C4-2B (cell line): ENCODE results near the gene IRF2BP1.
"Not testable (repeated sequence)": the region's sequence is repeated elsewhere in the genome, so short reads cannot be mapped to it uniquely, and the experiment has no call there.

Experiments used
- H3K27ac ChIP-seq: fragments of 450-650 bp; 2 replicates; pipeline ENCODE4 v1.5.1; 2017
- ZFX ChIP-seq: fragments of 450-650 bp; IDR thresholded peaks from 2 replicates; pipeline ENCODE4 v1.6.1; 2017
- TF ChIP-seq, protein P1 (sequence below): fragments of 450-650 bp; conservative IDR thresholded peaks from 2 replicates; pipeline ENCODE4 v1.5.1; 2017; ENCODE audit warnings: mild to moderate bottlenecking

The IRF2BP1 gene

DNA sequence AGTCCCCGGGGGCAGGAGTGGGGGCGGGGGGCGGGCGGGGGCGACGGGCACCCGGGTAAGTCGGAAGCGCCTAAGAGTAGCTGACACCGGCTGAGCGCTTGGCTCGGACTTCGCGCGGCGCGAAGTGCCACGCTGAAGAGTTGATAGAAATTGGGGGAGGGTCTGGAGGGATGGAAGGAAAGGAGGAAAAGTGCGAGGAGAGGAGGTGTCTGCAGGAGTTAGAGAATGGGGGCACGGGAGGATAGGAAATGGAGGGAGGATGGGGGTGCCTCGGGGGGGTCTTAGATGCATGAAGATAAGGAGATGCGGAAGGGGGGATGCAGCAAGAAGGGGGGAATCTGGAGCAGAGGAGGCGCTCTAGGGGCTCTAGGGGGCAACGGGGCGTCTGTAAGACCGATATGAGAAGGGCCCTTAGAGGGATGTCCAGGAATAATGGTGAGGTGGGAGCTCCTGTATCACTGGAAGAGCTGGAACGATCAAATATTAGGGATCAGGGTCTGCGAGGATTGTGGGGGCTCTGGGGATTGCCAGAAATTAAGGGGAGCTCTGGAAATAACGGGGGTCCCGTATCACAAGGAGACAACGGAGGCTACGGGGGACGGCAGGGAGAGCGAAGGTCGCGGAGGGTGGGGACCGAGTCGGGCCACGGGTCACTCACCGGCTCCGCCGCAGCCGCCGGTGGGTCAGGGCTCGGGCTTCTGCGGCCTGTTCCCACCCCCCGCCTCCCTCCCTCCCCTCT, 16.1 kb upstream of the IRF2BP1 start, which contains the start of gene MYPOP:
Gene MYPOP, minus strand, starts transcription at position 702 of the 739 bp plus-strand sequence. CDS start 840 bp downstream, outside the sequence.
- peak within 1 kb of the TSS; percentile 70 for H3K27ac ChIP-seq
- TF ChIP-seq, protein P1, sequence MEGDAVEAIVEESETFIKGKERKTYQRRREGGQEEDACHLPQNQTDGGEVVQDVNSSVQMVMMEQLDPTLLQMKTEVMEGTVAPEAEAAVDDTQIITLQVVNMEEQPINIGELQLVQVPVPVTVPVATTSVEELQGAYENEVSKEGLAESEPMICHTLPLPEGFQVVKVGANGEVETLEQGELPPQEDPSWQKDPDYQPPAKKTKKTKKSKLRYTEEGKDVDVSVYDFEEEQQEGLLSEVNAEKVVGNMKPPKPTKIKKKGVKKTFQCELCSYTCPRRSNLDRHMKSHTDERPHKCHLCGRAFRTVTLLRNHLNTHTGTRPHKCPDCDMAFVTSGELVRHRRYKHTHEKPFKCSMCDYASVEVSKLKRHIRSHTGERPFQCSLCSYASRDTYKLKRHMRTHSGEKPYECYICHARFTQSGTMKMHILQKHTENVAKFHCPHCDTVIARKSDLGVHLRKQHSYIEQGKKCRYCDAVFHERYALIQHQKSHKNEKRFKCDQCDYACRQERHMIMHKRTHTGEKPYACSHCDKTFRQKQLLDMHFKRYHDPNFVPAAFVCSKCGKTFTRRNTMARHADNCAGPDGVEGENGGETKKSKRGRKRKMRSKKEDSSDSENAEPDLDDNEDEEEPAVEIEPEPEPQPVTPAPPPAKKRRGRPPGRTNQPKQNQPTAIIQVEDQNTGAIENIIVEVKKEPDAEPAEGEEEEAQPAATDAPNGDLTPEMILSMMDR: no peak
- no peak for TF ChIP-seq ZFX

- H3K27ac ChIP-seq: peak overlapping the region; percentile 70; the same call in 1 of the 2 replicates
- no peak for TF ChIP-seq ZFX
- TF ChIP-seq, protein P1: no peak
Measured at GRCh38 chr19:45901432-45901911, 15.5 kb upstream of the IRF2BP1 start.

DNA sequence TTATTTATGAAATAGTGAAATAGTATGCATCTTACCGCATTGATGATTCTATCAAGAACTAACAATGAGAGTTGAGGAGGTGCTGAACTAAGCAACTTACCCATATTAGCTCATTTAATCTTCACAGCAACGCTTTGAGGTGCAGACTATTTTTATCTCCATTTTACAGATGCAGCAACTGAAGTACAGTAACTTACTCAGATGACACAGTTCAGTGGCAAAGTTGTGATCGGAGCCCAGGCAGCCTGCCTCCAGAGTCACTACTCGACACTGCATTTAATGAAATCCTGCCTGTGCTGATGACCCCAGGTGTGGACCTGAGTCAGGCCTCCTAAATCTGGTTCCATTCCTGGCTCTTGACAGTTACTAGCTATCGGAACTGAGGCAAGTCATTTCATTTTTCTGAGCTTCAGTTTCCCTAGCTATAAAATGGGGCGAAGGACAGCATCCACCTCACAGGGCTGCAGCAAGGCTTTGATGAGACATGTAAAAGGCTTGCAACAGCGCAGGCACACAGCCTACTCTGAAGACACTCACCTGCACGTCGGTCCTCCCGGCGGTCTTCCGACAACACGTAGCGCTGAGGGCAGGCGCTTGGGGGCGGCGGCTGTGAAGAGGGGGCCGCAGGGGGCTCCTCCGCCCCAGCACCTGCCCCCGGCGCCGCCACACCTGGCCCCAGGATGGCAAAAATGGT, 14.9 kb upstream of the IRF2BP1 start:
- TF ChIP-seq ZFX: no peak
- TF ChIP-seq, protein P1: no peak
- no peak overlapping the region for H3K27ac ChIP-seq

DNA sequence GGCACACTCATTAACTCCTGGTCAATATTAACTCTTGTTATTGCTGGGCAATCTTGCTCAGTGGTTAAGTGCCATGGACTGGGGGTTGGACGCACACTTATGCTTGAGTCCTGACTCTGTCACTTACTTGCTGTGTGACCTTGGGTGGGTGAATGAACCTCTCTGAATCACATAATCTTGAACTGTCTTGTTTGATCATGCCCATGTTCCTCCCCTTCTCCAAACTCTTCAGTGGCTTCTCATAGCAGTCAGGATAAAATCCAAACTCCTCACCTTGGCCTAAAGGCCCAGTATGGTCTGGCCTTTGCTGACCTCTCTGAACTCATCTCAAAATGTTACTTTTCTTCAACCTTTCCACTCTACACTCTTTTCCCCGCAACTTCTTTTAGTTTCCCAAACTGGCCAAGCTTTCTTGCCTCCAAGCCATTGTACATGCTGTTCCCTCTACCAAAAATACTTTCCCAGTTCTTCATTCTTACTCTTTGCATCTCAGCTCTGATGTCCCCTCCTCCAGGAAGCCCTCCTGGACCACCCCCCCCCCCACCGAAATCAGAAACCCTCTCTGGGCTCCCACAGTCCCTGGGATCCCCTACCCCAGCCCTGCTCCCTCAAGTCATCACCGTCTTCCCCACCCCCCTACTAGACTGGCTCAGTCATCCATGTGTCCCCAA, 14.1 kb upstream of the IRF2BP1 start:
- no peak for TF ChIP-seq ZFX
- TF ChIP-seq, protein P1: no peak
- no peak overlapping the region for H3K27ac ChIP-seq

DNA sequence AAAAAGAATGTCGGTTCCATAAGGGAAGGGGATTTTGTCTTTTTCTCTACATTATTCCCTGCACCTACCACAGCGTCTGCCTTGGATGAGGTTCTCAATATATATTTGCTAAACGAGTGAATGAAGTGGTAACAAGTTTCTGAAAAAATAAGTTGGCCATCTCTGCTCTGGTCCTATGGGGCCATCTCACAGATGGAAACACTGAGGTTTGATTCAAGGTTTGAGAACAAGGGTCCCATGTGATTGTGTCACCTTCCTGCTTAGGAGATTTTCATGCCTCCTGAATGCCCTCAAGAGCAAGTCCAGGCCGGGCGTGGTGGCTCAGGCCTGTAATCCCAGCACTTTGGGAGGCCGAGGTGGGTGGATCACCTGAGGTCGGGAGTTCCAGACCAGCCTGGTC, 13.3 kb upstream of the IRF2BP1 start:
- H3K27ac ChIP-seq: no peak overlapping the region
- no peak for TF ChIP-seq ZFX
- TF ChIP-seq, protein P1: no peak

- TF ChIP-seq, protein P1: no peak
- no peak for TF ChIP-seq ZFX
- no peak overlapping the region for H3K27ac ChIP-seq
Measured at GRCh38 chr19:45897261-45897812, 11.4 kb upstream of the IRF2BP1 start.

GRCh38 chr19:45895983-45896599, 10.2 kb upstream of the IRF2BP1 start:
- H3K27ac ChIP-seq: not testable (repeated sequence)
